ENCODE measurements around the gene ADI1. TPM values are rescaled to one million over a fixed set of nuclear protein-coding genes. Genes with fewer than 3 reads are reported as not detected.
A peak's percentile ranks its signal among the peaks of the same experiment; 100 is the strongest.

Gene ADI1
- total RNA-seq, 2 donors from 2014 or later: 27.0 to 33.0 TPM

GRCh38 chr2:3486047-3487027 lies 33.0 kb downstream of the ADI1 start:
- H3K27me3 Mint-ChIP-seq: no peaks in the 10 kb centered on the region
- H3K36me3 Mint-ChIP-seq (ENCODE audit: low read depth): no peaks in the 10 kb centered on the region
- no peaks in the 10 kb centered on the region for H3K9me3 ChIP-seq (ENCODE audit: control insufficient read depth, low read length, poor library complexity, severe bottlenecking)
- H3K4me3 Mint-ChIP-seq: no peak overlapping the region
- ATAC-seq: no peak
- DNase-seq: no peak
- peaks cover 2% of the 10 kb centered on the region for H3K4me1 Mint-ChIP-seq
- H3K27ac Mint-ChIP-seq: no peak overlapping the region

DNA sequence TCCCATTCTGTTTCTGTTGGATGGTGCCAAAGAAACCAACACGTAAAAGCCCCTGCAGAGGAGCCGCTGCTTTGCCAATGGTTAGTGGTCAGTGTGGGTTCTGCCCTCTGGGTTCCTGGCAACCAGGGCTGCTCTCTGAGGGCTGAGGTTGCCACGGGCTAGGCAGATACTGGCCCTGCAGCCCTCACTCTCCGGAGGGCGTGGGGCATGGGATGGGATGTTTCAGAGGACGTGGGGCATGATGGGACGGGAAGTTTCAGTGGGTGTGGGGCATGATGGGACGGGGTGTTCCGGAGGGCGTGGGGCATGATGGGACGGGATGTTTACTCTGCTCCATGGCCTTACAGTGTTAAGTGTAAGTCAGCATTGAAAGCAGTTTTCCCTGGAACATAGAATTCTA lies 34.2 kb downstream of the ADI1 start:
- no peaks in the 10 kb centered on the region for H3K27me3 Mint-ChIP-seq
- no peak overlapping the region for H3K27ac Mint-ChIP-seq
- ATAC-seq (no peak), DNase-seq (no peak)
- no peaks in the 10 kb centered on the region for H3K36me3 Mint-ChIP-seq (ENCODE audit: low read depth)
- peaks cover 2% of the 10 kb centered on the region for H3K4me1 Mint-ChIP-seq
- no peak overlapping the region for H3K4me3 Mint-ChIP-seq
- H3K9me3 ChIP-seq (ENCODE audit: control insufficient read depth, low read length, poor library complexity, severe bottlenecking): no peaks in the 10 kb centered on the region

- Mint-ChIP-seq H3K4me3 (no peak overlapping the region), H3K27me3 (no peaks in the 10 kb centered on the region), H3K27ac (no peak overlapping the region), H3K4me1 (peaks cover 2% of the 10 kb centered on the region), H3K36me3 (ENCODE audit: low read depth) (no peaks in the 10 kb centered on the region)
- DNase-seq (no peak), ATAC-seq (no peak)
- H3K9me3 ChIP-seq (ENCODE audit: control insufficient read depth, low read length, poor library complexity, severe bottlenecking): no peaks in the 10 kb centered on the region
Observed at GRCh38 chr2:3483986-3484960, 35.1 kb downstream of the ADI1 start.

- no peak for DNase-seq
- H3K4me3 Mint-ChIP-seq: no peak overlapping the region
- no peaks in the 10 kb centered on the region for H3K36me3 Mint-ChIP-seq (ENCODE audit: low read depth)
- no peaks in the 10 kb centered on the region for H3K9me3 ChIP-seq (ENCODE audit: control insufficient read depth, low read length, poor library complexity, severe bottlenecking)
- no peaks in the 10 kb centered on the region for H3K27me3 Mint-ChIP-seq
- no peak for ATAC-seq
- H3K4me1 Mint-ChIP-seq: peaks cover 2% of the 10 kb centered on the region
- peak overlapping the region; percentile 11 for H3K27ac Mint-ChIP-seq
Observed at GRCh38 chr2:3483227-3483985, 35.9 kb downstream of the ADI1 start.

GRCh38 chr2:3482363-3482821 lies 36.9 kb downstream of the ADI1 start:
- Mint-ChIP-seq H3K27me3 (no peaks in the 10 kb centered on the region), H3K4me1 (peaks cover 4% of the 10 kb centered on the region), H3K36me3 (ENCODE audit: low read depth) (no peaks in the 10 kb centered on the region), H3K4me3 (no peak overlapping the region), H3K27ac (no peak overlapping the region)
- no peaks in the 10 kb centered on the region for H3K9me3 ChIP-seq (ENCODE audit: control insufficient read depth, low read length, poor library complexity, severe bottlenecking)
- ATAC-seq (no peak), DNase-seq (no peak)

DNA sequence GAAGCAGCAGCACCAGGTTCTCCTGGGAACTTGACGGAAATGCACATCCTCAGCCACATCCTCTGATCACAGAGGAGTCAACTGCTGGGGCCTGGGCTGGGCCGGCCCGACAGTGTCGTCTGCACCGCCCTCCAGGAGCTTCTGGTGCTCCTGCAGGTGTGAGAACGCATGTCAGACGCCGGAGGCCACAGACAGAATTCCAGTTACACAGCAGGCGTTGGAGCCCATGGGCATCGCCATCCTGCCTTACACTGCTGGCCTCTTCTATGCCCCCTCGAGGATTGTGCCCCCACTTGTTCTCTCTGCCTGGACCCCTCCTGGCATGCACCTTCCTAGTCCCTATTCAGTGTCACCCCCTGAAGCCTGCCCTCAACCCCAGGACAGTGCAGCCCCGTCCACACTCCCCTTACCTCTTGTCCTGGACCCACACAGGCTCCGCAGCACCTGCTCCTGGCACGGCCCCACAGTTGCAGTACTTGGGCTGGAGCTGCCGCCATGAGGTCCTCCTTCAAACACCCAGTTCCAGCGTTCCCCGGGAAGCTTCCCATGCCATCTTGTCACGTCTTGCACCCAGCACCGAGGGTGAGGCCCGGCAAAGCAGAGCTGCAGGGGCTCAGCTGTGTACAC lies 37.5 kb downstream of the ADI1 start:
- H3K27ac Mint-ChIP-seq: no peak overlapping the region
- no peak for DNase-seq

DNA sequence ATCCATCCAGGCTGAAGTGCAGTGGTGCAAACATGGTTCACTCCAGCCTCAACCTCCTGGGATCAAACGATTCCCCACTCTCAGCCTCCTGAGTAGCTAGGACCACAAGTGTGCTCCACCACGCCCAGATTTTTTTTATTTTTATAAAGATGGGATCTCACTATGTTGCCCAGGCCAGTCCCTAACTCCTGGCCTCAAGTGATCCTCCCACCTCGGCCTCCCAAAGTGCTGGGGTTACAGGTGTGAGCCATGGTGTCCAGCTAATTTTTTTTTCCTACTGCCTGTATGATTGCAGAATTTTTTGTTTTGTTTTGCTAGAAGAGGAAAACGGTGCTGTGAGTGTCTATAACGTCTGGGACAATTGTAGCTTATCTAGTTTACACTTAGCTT lies 38.3 kb downstream of the ADI1 start:
- ATAC-seq (no peak), DNase-seq (no peak)
- Mint-ChIP-seq H3K36me3 (ENCODE audit: low read depth) (no peaks in the 10 kb centered on the region), H3K4me1 (peaks cover 4% of the 10 kb centered on the region), H3K27ac (peak overlapping the region; percentile 19), H3K27me3 (no peaks in the 10 kb centered on the region), H3K4me3 (no peak overlapping the region)
- H3K9me3 ChIP-seq (ENCODE audit: control insufficient read depth, low read length, poor library complexity, severe bottlenecking): no peaks in the 10 kb centered on the region

More for the DNA sequence above, 37.5 kb downstream of the ADI1 start:
- no peak for ATAC-seq
- H3K27me3 Mint-ChIP-seq: no peaks in the 10 kb centered on the region
- H3K36me3 Mint-ChIP-seq (ENCODE audit: low read depth): no peaks in the 10 kb centered on the region
- no peaks in the 10 kb centered on the region for H3K9me3 ChIP-seq (ENCODE audit: control insufficient read depth, low read length, poor library complexity, severe bottlenecking)
- peaks cover 4% of the 10 kb centered on the region for H3K4me1 Mint-ChIP-seq
- H3K4me3 Mint-ChIP-seq: no peak overlapping the region

GRCh38 chr2:3480352-3481010 lies 38.9 kb downstream of the ADI1 start:
- Mint-ChIP-seq H3K27me3 (no peaks in the 10 kb centered on the region), H3K4me1 (peaks cover 4% of the 10 kb centered on the region), H3K36me3 (ENCODE audit: low read depth) (no peaks in the 10 kb centered on the region), H3K27ac (peak overlapping the region; percentile 19), H3K4me3 (no peak overlapping the region)
- ATAC-seq (no peak), DNase-seq (no peak)
- H3K9me3 ChIP-seq (ENCODE audit: control insufficient read depth, low read length, poor library complexity, severe bottlenecking): no peaks in the 10 kb centered on the region

DNA sequence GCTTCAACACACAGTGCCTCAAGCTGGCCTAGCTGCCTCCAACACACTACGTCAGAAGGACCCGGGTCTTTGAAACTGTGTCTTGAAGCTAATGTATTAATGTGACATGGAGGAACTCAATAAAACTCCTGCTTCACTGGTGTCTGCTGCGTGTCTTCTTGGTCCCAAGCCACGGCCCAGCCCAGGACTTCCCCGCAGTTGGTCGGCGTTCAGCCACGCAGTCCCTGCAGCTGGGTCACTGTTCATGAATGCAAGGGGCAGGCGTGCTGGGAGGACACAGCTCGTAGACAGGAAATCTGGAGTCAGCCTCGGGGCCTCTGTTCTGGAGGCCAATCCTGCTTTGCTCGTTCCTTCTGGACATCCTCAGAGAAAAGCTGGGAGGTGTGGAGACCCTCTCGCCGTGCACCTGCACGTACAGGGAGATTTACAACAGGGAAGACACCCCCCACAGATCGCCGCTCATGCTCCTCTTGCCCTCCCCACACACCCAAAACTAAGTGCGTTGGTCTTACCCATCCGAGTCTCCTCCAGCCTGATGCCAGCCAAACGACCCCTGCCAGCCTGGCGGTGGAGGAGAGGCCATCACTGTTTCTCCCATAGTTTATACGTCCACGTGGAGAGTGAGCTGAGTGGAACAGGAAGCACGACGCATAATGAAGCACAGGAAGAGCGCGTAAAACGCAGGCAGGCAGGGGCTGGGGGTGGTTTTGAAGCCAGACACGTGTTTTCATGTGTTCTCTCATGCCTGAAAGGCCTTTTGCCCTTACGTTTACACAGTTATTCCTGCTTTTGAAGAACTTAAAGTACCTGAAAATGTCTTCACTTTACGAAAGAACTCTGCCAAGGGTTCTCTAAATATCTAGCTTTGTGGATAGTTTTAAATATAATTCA lies 39.7 kb downstream of the ADI1 start:
- Mint-ChIP-seq H3K27ac (no peak overlapping the region), H3K27me3 (no peaks in the 10 kb centered on the region), H3K4me1 (peaks cover 4% of the 10 kb centered on the region), H3K4me3 (no peak overlapping the region), H3K36me3 (ENCODE audit: low read depth) (no peaks in the 10 kb centered on the region)
- DNase-seq (no peak), ATAC-seq (no peak)
- H3K9me3 ChIP-seq (ENCODE audit: control insufficient read depth, low read length, poor library complexity, severe bottlenecking): no peaks in the 10 kb centered on the region

- Mint-ChIP-seq H3K27ac (no peak overlapping the region), H3K27me3 (no peaks in the 10 kb centered on the region), H3K4me3 (no peak overlapping the region), H3K4me1 (peaks cover 4% of the 10 kb centered on the region), H3K36me3 (ENCODE audit: low read depth) (no peaks in the 10 kb centered on the region)
- no peaks in the 10 kb centered on the region for H3K9me3 ChIP-seq (ENCODE audit: control insufficient read depth, low read length, poor library complexity, severe bottlenecking)
- DNase-seq (no peak), ATAC-seq (no peak)
Observed at GRCh38 chr2:3478846-3479385, 40.4 kb downstream of the ADI1 start.

DNA sequence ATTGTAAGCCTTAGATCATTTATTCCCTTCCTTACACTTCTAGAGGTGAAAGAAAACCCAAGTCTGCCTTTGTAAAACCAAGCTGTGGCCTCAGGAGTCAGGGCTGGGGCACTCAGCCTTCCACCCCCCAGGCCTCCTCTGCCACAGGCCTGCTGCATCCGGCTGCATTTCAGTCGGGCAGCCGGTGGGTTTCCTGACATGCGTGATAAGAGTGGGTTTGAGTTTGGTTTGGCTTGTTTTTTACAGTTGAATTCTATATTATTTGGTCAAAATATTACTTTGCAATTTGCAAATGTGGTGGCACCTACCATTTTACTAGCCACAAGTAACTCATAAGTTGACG lies 42.4 kb downstream of the ADI1 start:
- H3K4me1 Mint-ChIP-seq: peaks cover 7% of the 10 kb centered on the region
- DNase-seq (no peak), ATAC-seq (no peak)
- no peak overlapping the region for H3K4me3 Mint-ChIP-seq
- H3K27ac Mint-ChIP-seq: no peak overlapping the region
- H3K36me3 Mint-ChIP-seq (ENCODE audit: low read depth): no peaks in the 10 kb centered on the region
- no peaks in the 10 kb centered on the region for H3K9me3 ChIP-seq (ENCODE audit: control insufficient read depth, low read length, poor library complexity, severe bottlenecking)
- H3K27me3 Mint-ChIP-seq: no peaks in the 10 kb centered on the region

All from T-helper 17 cell (primary cell).